Fibroblast of mammary gland (primary cell): Measurements from ENCODE around the gene TSKU.

Experiments
- DNase-seq: peaks from one replicate; pipeline ENCODE4 v3.0.0-alpha.2; 2010; ENCODE audit warnings: low read depth
- H3K4me3 ChIP-seq: 2 replicates; pipeline ENCODE4 v1.5.1; 2011; ENCODE audit warnings: low read depth, mild to moderate bottlenecking, low read length, moderate library complexity; ENCODE audit not compliant: control insufficient read depth
- TF ChIP-seq, protein P1 (sequence below): conservative IDR thresholded peaks from 2 replicates; pipeline ENCODE4 v1.5.1; 2011; ENCODE audit warnings: low read depth, low read length, inconsistent platforms; ENCODE audit not compliant: control insufficient read depth, insufficient read depth

Gene TSKU

GRCh38 chr11:76759517-76759916, 23.6 kb upstream of the TSKU start:
- no peak for DNase-seq
- TF ChIP-seq, protein P1, sequence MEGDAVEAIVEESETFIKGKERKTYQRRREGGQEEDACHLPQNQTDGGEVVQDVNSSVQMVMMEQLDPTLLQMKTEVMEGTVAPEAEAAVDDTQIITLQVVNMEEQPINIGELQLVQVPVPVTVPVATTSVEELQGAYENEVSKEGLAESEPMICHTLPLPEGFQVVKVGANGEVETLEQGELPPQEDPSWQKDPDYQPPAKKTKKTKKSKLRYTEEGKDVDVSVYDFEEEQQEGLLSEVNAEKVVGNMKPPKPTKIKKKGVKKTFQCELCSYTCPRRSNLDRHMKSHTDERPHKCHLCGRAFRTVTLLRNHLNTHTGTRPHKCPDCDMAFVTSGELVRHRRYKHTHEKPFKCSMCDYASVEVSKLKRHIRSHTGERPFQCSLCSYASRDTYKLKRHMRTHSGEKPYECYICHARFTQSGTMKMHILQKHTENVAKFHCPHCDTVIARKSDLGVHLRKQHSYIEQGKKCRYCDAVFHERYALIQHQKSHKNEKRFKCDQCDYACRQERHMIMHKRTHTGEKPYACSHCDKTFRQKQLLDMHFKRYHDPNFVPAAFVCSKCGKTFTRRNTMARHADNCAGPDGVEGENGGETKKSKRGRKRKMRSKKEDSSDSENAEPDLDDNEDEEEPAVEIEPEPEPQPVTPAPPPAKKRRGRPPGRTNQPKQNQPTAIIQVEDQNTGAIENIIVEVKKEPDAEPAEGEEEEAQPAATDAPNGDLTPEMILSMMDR, result no peak
- no peak overlapping the region for H3K4me3 ChIP-seq

GRCh38 chr11:76760236-76760635, 22.9 kb upstream of the TSKU start:
- no peak overlapping the region for H3K4me3 ChIP-seq
- TF ChIP-seq, protein P1, result no peak
- DNase-seq, result no peak

DNA sequence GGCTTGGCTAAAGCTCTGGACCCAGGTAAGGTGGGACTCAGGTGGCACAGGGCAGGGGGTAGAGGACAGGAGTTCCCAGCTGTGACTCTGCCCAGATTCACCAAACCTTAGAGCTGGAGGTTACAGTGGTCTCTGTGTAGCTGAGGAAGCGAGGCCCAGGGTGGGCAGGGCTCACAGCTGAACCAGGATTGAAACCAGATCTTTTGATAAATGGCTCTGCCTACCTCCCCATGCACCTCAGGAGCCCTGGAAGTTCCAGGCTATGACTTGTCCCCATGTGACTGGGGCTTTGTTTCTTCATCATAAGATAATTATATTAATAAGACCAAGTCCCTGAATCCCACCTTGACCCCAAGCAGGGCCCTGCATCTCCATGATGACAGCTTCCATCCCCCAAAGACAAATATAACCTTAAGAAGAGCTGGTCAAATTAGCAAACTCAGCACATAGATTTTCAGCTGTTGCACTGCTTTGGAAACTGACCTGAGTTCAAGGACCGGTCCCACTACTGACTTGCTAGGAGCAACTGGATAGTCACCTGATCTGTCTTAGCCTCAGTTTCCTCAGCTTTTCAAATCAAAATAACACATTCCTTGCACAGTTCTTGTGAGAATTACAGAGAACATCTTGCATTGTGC, 21.3 kb upstream of the TSKU start:
- TF ChIP-seq, protein P1, result no peak
- no peak for DNase-seq
- H3K4me3 ChIP-seq, result no peak overlapping the region

DNA sequence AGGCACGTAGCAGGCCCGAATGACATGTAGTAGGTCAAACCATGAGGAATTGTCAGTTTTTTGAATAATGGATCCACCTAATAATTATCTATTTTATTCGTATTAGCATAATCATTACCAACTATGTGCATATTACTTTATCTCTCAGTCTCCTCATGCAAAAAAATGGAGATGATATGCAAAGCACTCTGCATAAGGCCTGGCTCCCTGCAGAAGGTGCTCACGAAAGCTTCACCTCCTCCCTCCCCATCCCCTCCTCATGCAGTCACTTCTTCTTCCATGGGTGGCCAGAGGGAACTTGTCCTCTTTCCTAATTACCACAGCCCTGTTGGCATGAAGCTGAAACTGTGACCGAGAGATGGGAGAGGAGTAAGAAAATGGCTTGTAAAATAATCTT, 20.8 kb upstream of the TSKU start:
- DNase-seq, result no peak
- TF ChIP-seq, protein P1, result no peak
- no peak overlapping the region for H3K4me3 ChIP-seq

GRCh38 chr11:76762867-76763572, 20.1 kb upstream of the TSKU start:
- TF ChIP-seq, protein P1, result no peak
- H3K4me3 ChIP-seq, result no peak overlapping the region
- DNase-seq, result no peak

- TF ChIP-seq, protein P1, result no peak
- peak; percentile 86 for DNase-seq
- H3K4me3 ChIP-seq, result no peak overlapping the region
Measured at GRCh38 chr11:76763573-76764346, 19.4 kb upstream of the TSKU start.
